ENCODE results near the gene WNT3A.

WNT3A gene

GRCh38 chr1:228044961-228045360 lies 38.2 kb downstream of the WNT3A start:
- ChIA-PET CTCF (no interaction called here), POLR2A (no interaction called here)
- DNase-seq (ENCODE audit: low read depth, low spot score), result no peak
- TF ChIP-seq CTCF (IDR thresholded peaks at IDR 0.05; ENCODE audit: insufficient read depth, low read length, missing control alignments), result no peak
- no peak overlapping the region for H3K4me3 ChIP-seq (ENCODE audit: low read depth, low read length)

GRCh38 chr1:228045405-228045804 lies 38.6 kb downstream of the WNT3A start:
- TF ChIP-seq CTCF (IDR thresholded peaks at IDR 0.05; ENCODE audit: insufficient read depth, low read length, missing control alignments), result no peak
- ChIA-PET POLR2A (no interaction called here), CTCF (no interaction called here)
- H3K4me3 ChIP-seq (ENCODE audit: low read depth, low read length), result no peak overlapping the region
- no peak for DNase-seq (ENCODE audit: low read depth, low spot score)

GRCh38 chr1:228045871-228046270 lies 39.1 kb downstream of the WNT3A start:
- CTCF ChIA-PET, result no interaction called here
- TF ChIP-seq CTCF (IDR thresholded peaks at IDR 0.05; ENCODE audit: insufficient read depth, low read length, missing control alignments), result no peak
- no peak overlapping the region for H3K4me3 ChIP-seq (ENCODE audit: low read depth, low read length)
- DNase-seq (ENCODE audit: low read depth, low spot score), result no peak
- POLR2A ChIA-PET, result no interaction called here

- TF ChIP-seq CTCF (IDR thresholded peaks at IDR 0.05; ENCODE audit: insufficient read depth, low read length, missing control alignments), result no peak
- no peak overlapping the region for H3K4me3 ChIP-seq (ENCODE audit: low read depth, low read length)
- no peak for DNase-seq (ENCODE audit: low read depth, low spot score)
- POLR2A ChIA-PET, result no interaction called here
- CTCF ChIA-PET, result interaction anchor here (1.1 kb wide), 1 partner anchor 12 kb away, joined by 4 read pairs; no protein-coding TSS in a partner anchor
These were observed 39.8 kb downstream of the WNT3A start for GRCh38 chr1:228046421-228047182.

- H3K4me3 ChIP-seq (ENCODE audit: low read depth, low read length), result no peak overlapping the region
- CTCF ChIA-PET, result interaction anchor here (1.1 to 1.3 kb wide), 2 partner anchors 10 to 11 kb away, joined by 4 to 5 read pairs; no protein-coding TSS in a partner anchor
- TF ChIP-seq CTCF (IDR thresholded peaks at IDR 0.05; ENCODE audit: insufficient read depth, low read length, missing control alignments), result no peak
- DNase-seq (ENCODE audit: low read depth, low spot score), result no peak
- POLR2A ChIA-PET, result no interaction called here
These were observed 40.3 kb downstream of the WNT3A start for GRCh38 chr1:228047183-228047466.

- ChIA-PET POLR2A (no interaction called here), CTCF (interaction anchor here (1.3 kb wide), 1 partner anchor 9 kb away, joined by 5 read pairs; no protein-coding TSS in a partner anchor)
- DNase-seq (ENCODE audit: low read depth, low spot score), result no peak
- no peak overlapping the region for H3K4me3 ChIP-seq (ENCODE audit: low read depth, low read length)
- no peak for TF ChIP-seq CTCF (IDR thresholded peaks at IDR 0.05; ENCODE audit: insufficient read depth, low read length, missing control alignments)
These were observed 41.3 kb downstream of the WNT3A start for GRCh38 chr1:228048120-228048519.

Measured in AG04449 (cell line).